Stomach (tissue), 9 donors: ENCODE data around the gene FNBP1. TPM values are rescaled to one million over a fixed set of nuclear protein-coding genes. Genes with fewer than 3 reads are reported as not detected.
"Not testable (repeated sequence)": the region's sequence is repeated elsewhere in the genome, so short reads cannot be mapped to it uniquely, and the experiment has no call there.

Experiments used
- DNase-seq, 2 donors: peaks; one replicate each; pipeline versions ENCODE4 v3.0.0 to v3.0.0-alpha.2; 2013 to 2019
- H3K27ac ChIP-seq, 5 donors: fragments of 200-600 bp in 4 of 5; sonication (generic) in 4 of 5; one replicate each; pipeline ENCODE4 v1.5.1; 2013 to 2019; ENCODE audit warnings: mild to moderate bottlenecking in 1 of 5, moderate library complexity in 1 of 5
- H3K27me3 ChIP-seq, 3 donors: fragments of 200-600 bp; sonication (generic); one replicate each; pipeline ENCODE4 v1.5.1; 2017 to 2019; ENCODE audit warnings: mixed run types in 1 of 3
- H3K36me3 ChIP-seq, 4 donors: fragments of 200-600 bp; sonication (generic); 1 replicate in 3 of 4; 2 replicates in 1 of 4; pipeline ENCODE4 v1.5.1; 2016 to 2019
- H3K4me1 ChIP-seq, 4 donors: fragments of 200-600 bp; sonication (generic); one replicate each; pipeline ENCODE4 v1.5.1; 2016 to 2019
- H3K4me3 ChIP-seq, 4 donors: fragments of 200-600 bp; sonication (generic) in 3 of 4; one replicate each; pipeline ENCODE4 v1.5.1; 2016 to 2019; ENCODE audit warnings: mild to moderate bottlenecking in 1 of 4
- H3K9me3 ChIP-seq, 4 donors: fragments of 200-600 bp; sonication (generic); one replicate each; pipeline ENCODE4 v1.5.1; 2016 to 2019
- EP300 ChIP-seq: sonication (generic); formaldehyde crosslinking; IDR thresholded peaks from one replicate; pipeline ENCODE4 v1.6.1; 2017; ENCODE audit warnings: antibody characterized with exemption
- POLR2A ChIP-seq, 4 donors: fragments of 450-650 bp; IDR thresholded peaks; one replicate each; pipeline ENCODE4 v1.6.1; 2016; ENCODE audit warnings: antibody characterized with exemption in 4 of 4, control low read depth in 2 of 4, mild to moderate bottlenecking in 1 of 4, moderate library complexity in 1 of 4
- POLR2AphosphoS5 ChIP-seq, 3 donors: sonication (generic); formaldehyde crosslinking; IDR thresholded peaks; one replicate each; pipeline ENCODE4 v1.6.1; 2016; ENCODE audit warnings: antibody characterized with exemption in 3 of 3
- WGBS, 5 donors: extraction: QIAGEN DNeasy Blood & Tissue Kit in 3 of 5; methylation state at CpG; one replicate each; pipeline versions ENCODE4 v1.1.5 to v1.1.7; 2013 to 2018; 5-methylcytosine and 5-hydroxymethylcytosine counted together
- intact Hi-C: fragments of 100-400 bp; cut with DNase I; formaldehyde crosslinking; loops from one replicate; pipeline ENCODE4 v1.15.1; 2023; ENCODE audit warnings: low total_unique reads
- polyA plus RNA-seq, 3 donors: library from polyadenylated mRNA; stranded (reverse); fragments of 200-250 nt; gene quantifications; one replicate each; pipeline ENCODE4 v1.2.3, GENCODE V29; 2013
- total RNA-seq, 5 donors: library from RNA; depleted of rRNA; stranded (reverse); fragments of >200 nt; gene quantifications; one replicate each; pipeline versions ENCODE4 v1.1.0 to v1.2.3, GENCODE V29; 2014 to 2016
- TF ChIP-seq, protein P1 (sequence below), 7 experiments: fragments of 450-650 bp in 4 of 7; fragments of 200-600 bp in 3 of 7; sonication (generic) in 3 of 7; IDR thresholded peaks; one replicate each; pipeline ENCODE4 v1.5.1; 2016 to 2019; ENCODE audit warnings: antibody characterized with exemption in 7 of 7, control low read depth in 2 of 7, mild to moderate bottlenecking in 1 of 7
- donor health status: healthy with polysubstance abuse.
- donor health status: Bipolar disorder and iron deficiency.
- donor health status: healthy.

The FNBP1 gene
- total and polyA plus RNA-seq, 8 donors: 9.0 to 129 (median 57.3) TPM

DNA sequence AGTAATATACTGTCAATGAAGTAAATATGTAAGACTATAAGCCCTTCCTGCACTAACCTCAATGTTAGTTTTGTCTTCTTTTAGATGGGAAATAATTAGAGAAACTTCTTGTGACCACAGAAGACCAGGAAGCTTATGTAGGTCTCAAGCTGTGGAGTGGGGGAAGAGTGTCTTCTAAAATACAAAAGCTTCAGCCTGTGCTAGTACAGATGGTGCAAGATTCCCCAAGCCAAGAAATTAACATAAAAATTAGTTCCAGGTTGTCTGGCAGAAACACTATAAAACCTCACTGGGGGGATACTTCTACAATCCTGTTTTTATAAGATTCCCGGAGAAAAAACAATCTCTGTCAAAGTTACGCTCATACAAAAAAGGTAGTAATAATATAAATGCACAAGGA is 103.6 kb downstream of the FNBP1 start:
- Histone ChIP-seq H3K4me1 (peaks cover 10 to 44% (median 25%) of the 10 kb centered on the region in 4 donors), H3K27ac (peak overlapping the region in 2 of 5 donors; percentile 24 to 66), H3K4me3 (no peak overlapping the region), H3K27me3 (no peaks in the 10 kb centered on the region), H3K36me3 (peaks cover 0 to 18% (median 9%) of the 10 kb centered on the region in 4 donors), H3K9me3 (peaks cover 0 to 9% (median 2%) of the 10 kb centered on the region in 4 donors)
- intact Hi-C loops: no loop called here
- 89 to 97% (median 95%) methylated on average over 2 of the region's 2 CpGs for WGBS, 5 donors
- no peak for TF ChIP-seq EP300
- no peak for TF ChIP-seq POLR2AphosphoS5 (IDR thresholded peaks at IDR 0.05)
- TF ChIP-seq, protein P1, sequence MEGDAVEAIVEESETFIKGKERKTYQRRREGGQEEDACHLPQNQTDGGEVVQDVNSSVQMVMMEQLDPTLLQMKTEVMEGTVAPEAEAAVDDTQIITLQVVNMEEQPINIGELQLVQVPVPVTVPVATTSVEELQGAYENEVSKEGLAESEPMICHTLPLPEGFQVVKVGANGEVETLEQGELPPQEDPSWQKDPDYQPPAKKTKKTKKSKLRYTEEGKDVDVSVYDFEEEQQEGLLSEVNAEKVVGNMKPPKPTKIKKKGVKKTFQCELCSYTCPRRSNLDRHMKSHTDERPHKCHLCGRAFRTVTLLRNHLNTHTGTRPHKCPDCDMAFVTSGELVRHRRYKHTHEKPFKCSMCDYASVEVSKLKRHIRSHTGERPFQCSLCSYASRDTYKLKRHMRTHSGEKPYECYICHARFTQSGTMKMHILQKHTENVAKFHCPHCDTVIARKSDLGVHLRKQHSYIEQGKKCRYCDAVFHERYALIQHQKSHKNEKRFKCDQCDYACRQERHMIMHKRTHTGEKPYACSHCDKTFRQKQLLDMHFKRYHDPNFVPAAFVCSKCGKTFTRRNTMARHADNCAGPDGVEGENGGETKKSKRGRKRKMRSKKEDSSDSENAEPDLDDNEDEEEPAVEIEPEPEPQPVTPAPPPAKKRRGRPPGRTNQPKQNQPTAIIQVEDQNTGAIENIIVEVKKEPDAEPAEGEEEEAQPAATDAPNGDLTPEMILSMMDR (IDR thresholded peaks at IDR 0.05): no peak
- no peak for TF ChIP-seq POLR2A (IDR thresholded peaks at IDR 0.05)
- no peak for DNase-seq

GRCh38 chr9:129938291-129938979 is 104.6 kb downstream of the FNBP1 start:
- intact Hi-C loops: no loop called here
- DNase-seq: peak in 1 of 2 donors; percentile 63
- peak overlapping the region in 4 of 5 donors; percentile 24 to 74 (median 64) for H3K27ac ChIP-seq
- 44 to 62% (median 58%) methylated on average over 2 of the region's 2 CpGs for WGBS, 5 donors
- no peak for TF ChIP-seq EP300
- TF ChIP-seq POLR2A (IDR thresholded peaks at IDR 0.05): no peak
- TF ChIP-seq, protein P1 (IDR thresholded peaks at IDR 0.05): no peak
- H3K36me3 ChIP-seq: peaks cover 0 to 18% (median 9%) of the 10 kb centered on the region in 4 donors
- H3K4me3 ChIP-seq: no peak overlapping the region
- H3K27me3 ChIP-seq: no peaks in the 10 kb centered on the region
- peaks cover 0 to 9% (median 2%) of the 10 kb centered on the region in 4 donors for H3K9me3 ChIP-seq
- H3K4me1 ChIP-seq: peaks cover 13 to 47% (median 32%) of the 10 kb centered on the region in 4 donors

GRCh38 chr9:129937879-129938278 is 105.1 kb downstream of the FNBP1 start:
- peak overlapping the region; percentile 1 to 74 (median 61) for H3K27ac ChIP-seq
- H3K9me3 ChIP-seq, DNase-seq, intact Hi-C loops, H3K27me3 ChIP-seq, H3K4me3 ChIP-seq: not testable (repeated sequence)
- 89 to 96% (median 95%) methylated on average over 5 of the region's 5 CpGs for WGBS, 5 donors
- peaks cover 0 to 16% (median 9%) of the 10 kb centered on the region in 4 donors for H3K36me3 ChIP-seq
- peaks cover 18 to 53% (median 38%) of the 10 kb centered on the region in 4 donors for H3K4me1 ChIP-seq

DNA sequence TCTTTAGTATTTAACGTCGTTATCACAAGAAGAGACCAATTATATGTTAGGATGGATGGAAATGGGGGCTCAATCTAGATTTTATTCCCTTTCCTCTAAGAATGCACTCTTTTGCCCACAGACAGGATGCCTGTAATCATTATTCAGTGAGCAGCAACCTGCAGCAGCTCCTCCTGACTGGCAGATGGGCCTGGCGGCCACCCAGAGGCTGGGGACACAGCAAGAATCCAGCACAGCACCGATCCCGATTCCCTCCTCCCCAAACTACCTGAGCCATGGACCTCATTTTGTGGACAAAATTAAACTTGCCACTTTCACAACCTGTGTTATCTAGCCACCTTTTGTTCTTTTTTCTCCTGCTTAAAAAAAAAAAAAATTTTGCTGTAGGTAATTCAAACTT is 106.8 kb downstream of the FNBP1 start:
- Histone ChIP-seq H3K9me3 (no peaks in the 10 kb centered on the region), H3K27ac (peak overlapping the region in 3 of 5 donors; percentile 38 to 74 (median 70)), H3K4me3 (no peak overlapping the region), H3K36me3 (peaks cover 0 to 5% (median 0%) of the 10 kb centered on the region in 4 donors), H3K27me3 (no peaks in the 10 kb centered on the region), H3K4me1 (peaks cover 30 to 70% (median 49%) of the 10 kb centered on the region in 4 donors)
- DNase-seq: no peak
- 55 to 83% (median 68%) methylated on average over 5 of the region's 5 CpGs for WGBS, 5 donors
- TF ChIP-seq POLR2A (IDR thresholded peaks at IDR 0.05): no peak
- no peak for TF ChIP-seq POLR2AphosphoS5 (IDR thresholded peaks at IDR 0.05)
- TF ChIP-seq, protein P1 (IDR thresholded peaks at IDR 0.05): no peak
- no peak for TF ChIP-seq EP300
- intact Hi-C loops: no loop called here

GRCh38 chr9:129934780-129935179 is 108.2 kb downstream of the FNBP1 start:
- Histone ChIP-seq H3K27me3 (no peaks in the 10 kb centered on the region), H3K4me3 (no peak overlapping the region), H3K9me3 (no peaks in the 10 kb centered on the region), H3K4me1 (peaks cover 30 to 76% (median 53%) of the 10 kb centered on the region in 4 donors), H3K27ac (peak overlapping the region in 4 of 5 donors; percentile 55 to 78 (median 72)), H3K36me3 (no peaks in the 10 kb centered on the region)
- TF ChIP-seq POLR2A (IDR thresholded peaks at IDR 0.05) (no peak), EP300 (no peak), POLR2AphosphoS5 (IDR thresholded peaks at IDR 0.05) (no peak)
- TF ChIP-seq, protein P1 (IDR thresholded peaks at IDR 0.05): no peak
- intact Hi-C loops: no loop called here
- DNase-seq: no peak
- 60 to 80% (median 70%) methylated on average over 5 of the region's 5 CpGs for WGBS, 5 donors
